Transverse colon (tissue), 4 donors: ENCODE data around the gene STK24. TPM values are rescaled to one million over a fixed set of nuclear protein-coding genes. Genes with fewer than 3 reads are reported as not detected.

Experiments
- DNase-seq: peaks from one replicate; pipeline ENCODE4 v3.0.0-alpha.2; 2019
- H3K27ac ChIP-seq, 4 donors: fragments of 200-600 bp; sonication (generic); 2 replicates each; pipeline ENCODE4 v1.5.1; 2016 to 2018; ENCODE audit warnings: inconsistent platforms in 4 of 4
- H3K27me3 ChIP-seq: fragments of 200-600 bp; sonication (generic); 2 replicates; pipeline ENCODE4 v1.5.1; 2017; ENCODE audit warnings: inconsistent platforms
- H3K36me3 ChIP-seq, 4 donors: fragments of 200-600 bp; sonication (generic); 2 replicates each; pipeline ENCODE4 v1.5.1; 2017 to 2019; ENCODE audit warnings: inconsistent platforms in 4 of 4
- H3K4me1 ChIP-seq, 4 donors: fragments of 200-600 bp; sonication (generic); 2 replicates each; pipeline ENCODE4 v1.5.1; 2017 to 2020; ENCODE audit warnings: inconsistent platforms in 4 of 4
- H3K4me3 ChIP-seq, 4 donors: fragments of 200-600 bp; sonication (generic); 1 replicate in 1 of 4; 2 replicates in 3 of 4; pipeline versions ENCODE4 v1.5.1 to v1.6.1; 2017 to 2019; ENCODE audit warnings: inconsistent platforms in 4 of 4
- H3K9me3 ChIP-seq, 2 donors: fragments of 200-600 bp; sonication (generic); 2 replicates each; pipeline ENCODE4 v1.5.1; 2017 to 2019; ENCODE audit warnings: inconsistent platforms in 2 of 2
- CTCF ChIP-seq, 5 experiments: fragments of 200-600 bp in 3 of 5; fragments of 450-650 bp in 2 of 5; sonication (generic) in 3 of 5; IDR thresholded peaks; 1 replicate in 2 of 5; 2 replicates in 3 of 5; pipeline ENCODE4 v1.5.1; 2016 to 2017; ENCODE audit warnings: antibody characterized with exemption in 5 of 5, inconsistent platforms in 3 of 5, mild to moderate bottlenecking in 2 of 5, moderate library complexity in 1 of 5
- EP300 ChIP-seq: sonication (generic); formaldehyde crosslinking; IDR thresholded peaks from one replicate; pipeline ENCODE4 v1.6.1; 2017; ENCODE audit warnings: antibody characterized with exemption, low read depth
- POLR2A ChIP-seq: fragments of 450-650 bp; IDR thresholded peaks from one replicate; pipeline ENCODE4 v1.6.1; 2016; ENCODE audit warnings: antibody characterized with exemption, mild to moderate bottlenecking, moderate library complexity
- POLR2AphosphoS5 ChIP-seq, 3 donors: sonication (generic); formaldehyde crosslinking; IDR thresholded peaks; one replicate each; pipeline ENCODE4 v1.6.1; 2016; ENCODE audit warnings: antibody characterized with exemption in 3 of 3
- WGBS, 2 donors: methylation state at CpG; one replicate each; pipeline ENCODE4 v1.1.5; 2018; ENCODE audit warnings: low coverage in 1 of 2; 5-methylcytosine and 5-hydroxymethylcytosine counted together
- in situ Hi-C, 4 donors: fragments of 200-750 bp; cut with MboI; loops; one replicate each; pipeline versions ENCODE4 v1.15.0 to v1.15.1; 2017; ENCODE audit warnings: low sequenced_read_pairs in 3 of 4, low pct_ligation_motif_present in 1 of 4, low pct_unique_long_range_greater_than_20kb in 1 of 4
- intact Hi-C: fragments of 100-400 bp; cut with DNase I; formaldehyde crosslinking; loops from one replicate; pipeline ENCODE4 v1.15.1; 2023; ENCODE audit warnings: low total_unique reads
- total RNA-seq, 4 donors: library from RNA; depleted of rRNA; stranded (reverse); fragments of >200 nt; gene quantifications; one replicate each; pipeline ENCODE4 v1.1.0, GENCODE V29; 2016

The STK24 gene
- total RNA-seq, 4 donors from 2014 or later, result 87.2 to 152 (median 131) TPM

DNA sequence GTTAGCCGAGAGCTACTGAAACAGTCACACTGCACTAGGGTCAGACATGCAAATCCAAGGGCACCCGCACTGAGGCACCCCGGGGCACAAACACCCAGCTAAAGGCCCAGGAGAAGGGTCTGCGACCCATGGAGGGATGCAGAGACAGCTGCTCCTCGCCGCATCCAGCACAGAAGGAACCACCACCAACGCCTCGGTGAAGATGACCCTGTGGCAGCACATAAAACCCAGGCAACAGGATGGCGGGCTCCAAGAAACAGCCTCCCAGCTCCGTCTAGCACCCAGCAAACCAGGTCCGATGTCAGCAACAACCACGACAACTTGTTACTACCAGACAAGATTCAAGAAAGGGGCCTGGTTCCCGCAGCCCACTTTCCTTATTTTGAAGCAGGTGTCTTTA is 82.1 kb downstream of the STK24 start:
- no peak for DNase-seq
- Histone ChIP-seq H3K36me3 (peaks cover 0 to 6% (median 0%) of the 10 kb centered on the region in 4 donors), H3K4me1 (peaks cover 37 to 70% (median 43%) of the 10 kb centered on the region in 4 donors), H3K4me3 (no peak overlapping the region), H3K9me3 (no peaks in the 10 kb centered on the region), H3K27ac (peak overlapping the region; percentile 52 to 81 (median 75)), H3K27me3 (no peaks in the 10 kb centered on the region)
- no peak for TF ChIP-seq CTCF (IDR thresholded peaks at IDR 0.05)
- no peak for TF ChIP-seq POLR2AphosphoS5 (IDR thresholded peaks at IDR 0.05)
- TF ChIP-seq EP300, result no peak
- no peak for TF ChIP-seq POLR2A
- in situ Hi-C loops, result loop anchor here in 1 of 4 donors (10.0 kb wide), 1 partner anchor 80 kb away; the partner anchor contains the start of gene STK24
- 92 to 100% methylated on average over 1 to 13 of the region's 13 CpGs for WGBS, 2 donors
- intact Hi-C loops, result loop anchor here (5.0 kb wide), 2 partner anchors 42 to 83 kb away; partner anchors contain the start of gene STK24

GRCh38 chr13:98493042-98493712 is 83.7 kb downstream of the STK24 start:
- Histone ChIP-seq H3K27me3 (no peaks in the 10 kb centered on the region), H3K4me1 (peaks cover 41 to 86% (median 53%) of the 10 kb centered on the region in 4 donors), H3K36me3 (no peaks in the 10 kb centered on the region), H3K9me3 (no peaks in the 10 kb centered on the region), H3K27ac (peak overlapping the region; percentile 42 to 64 (median 50)), H3K4me3 (no peak overlapping the region)
- in situ Hi-C loops (loop anchor here in 1 of 4 donors (10.0 kb wide), 1 partner anchor 82 kb away; the partner anchor contains the start of gene STK24), intact Hi-C loops (no loop called here)
- DNase-seq, result no peak
- TF ChIP-seq POLR2A (no peak), EP300 (peak; percentile 13), POLR2AphosphoS5 (IDR thresholded peaks at IDR 0.05) (peak in 2 of 3 donors; percentile 55 to 60)
- 62 to 73% methylated on average over 6 of the region's 6 CpGs for WGBS, 2 donors

GRCh38 chr13:98492335-98493041 is 84.4 kb downstream of the STK24 start:
- intact Hi-C loops (no loop called here), in situ Hi-C loops (loop anchor here in 1 of 4 donors (10.0 kb wide), 1 partner anchor 82 kb away; the partner anchor contains the start of gene STK24)
- TF ChIP-seq CTCF (IDR thresholded peaks at IDR 0.05) (no peak), POLR2AphosphoS5 (IDR thresholded peaks at IDR 0.05) (no peak), POLR2A (no peak), EP300 (no peak)
- no peaks in the 10 kb centered on the region for H3K27me3 ChIP-seq
- peaks cover 38 to 90% (median 54%) of the 10 kb centered on the region in 4 donors for H3K4me1 ChIP-seq
- no peak overlapping the region for H3K4me3 ChIP-seq
- H3K9me3 ChIP-seq, result no peaks in the 10 kb centered on the region
- H3K27ac ChIP-seq, result peak overlapping the region; percentile 40 to 64 (median 48)
- no peak for DNase-seq
- H3K36me3 ChIP-seq, result no peaks in the 10 kb centered on the region
- WGBS, 2 donors, result 82 to 86% methylated on average over 4 to 6 of the region's 6 CpGs

DNA sequence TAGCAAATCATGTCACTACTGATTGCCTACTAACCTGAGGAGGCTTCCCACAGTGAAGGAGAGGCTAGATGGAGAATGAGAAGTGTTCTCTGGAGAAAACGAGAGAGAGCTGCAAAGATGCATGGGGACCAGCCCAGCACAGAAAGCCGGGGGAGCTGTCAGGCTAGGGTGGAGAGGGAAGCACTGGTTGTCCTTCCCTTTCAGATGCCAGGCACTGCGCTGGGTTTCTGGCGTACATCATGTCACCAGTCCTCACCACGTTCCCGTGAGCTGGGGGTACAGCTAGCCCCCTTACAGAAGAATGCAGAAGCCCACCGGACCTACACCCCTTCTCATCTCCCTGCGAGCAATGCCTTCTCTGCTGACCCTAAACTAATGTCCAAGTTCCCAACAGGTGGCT is 86.0 kb downstream of the STK24 start:
- H3K4me1 ChIP-seq, result peaks cover 26 to 90% (median 45%) of the 10 kb centered on the region in 4 donors
- WGBS, 2 donors, result 83% methylated on average over 8 of the region's 8 CpGs; no CpG with 5 or more reads in 1 of the 2 donors

More for the DNA sequence above, 86.0 kb downstream of the STK24 start:
- in situ Hi-C loops (loop anchor here in 1 of 4 donors (10.0 kb wide), 1 partner anchor 84 kb away; the partner anchor contains the start of gene STK24), intact Hi-C loops (no loop called here)
- H3K9me3 ChIP-seq, result no peaks in the 10 kb centered on the region
- no peak overlapping the region for H3K4me3 ChIP-seq
- peak overlapping the region in 3 of 4 donors; percentile 17 to 55 (median 39) for H3K27ac ChIP-seq
- no peak for DNase-seq
- TF ChIP-seq CTCF (IDR thresholded peaks at IDR 0.05) (no peak), POLR2A (no peak)
- no peaks in the 10 kb centered on the region for H3K27me3 ChIP-seq
- H3K36me3 ChIP-seq, result no peaks in the 10 kb centered on the region
